ENCODE measurements around the gene SPG7.
A peak's percentile ranks its signal among the peaks of the same experiment; 100 is the strongest.

Gene SPG7

GRCh38 chr16:89571636-89572035 lies 63.4 kb downstream of the SPG7 start:
- no peak for TF ChIP-seq CTCF (IDR thresholded peaks at IDR 0.05; ENCODE audit: poor library complexity, severe bottlenecking)
- Histone ChIP-seq H3K9me3 (ENCODE audit: severe bottlenecking) (no peaks in the 10 kb centered on the region), H3K4me1 (ENCODE audit: insufficient read depth, poor library complexity, severe bottlenecking) (no peaks in the 10 kb centered on the region), H3K36me3 (ENCODE audit: low read depth) (no peaks in the 10 kb centered on the region), H3K27me3 (ENCODE audit: insufficient read depth, poor library complexity, severe bottlenecking) (no peaks in the 10 kb centered on the region), H3K4me3 (ENCODE audit: severe bottlenecking) (no peak overlapping the region), H3K27ac (ENCODE audit: poor library complexity, severe bottlenecking) (no peak overlapping the region)
- ATAC-seq (ENCODE audit: low read depth) = no peak
- peak; percentile 68 for DNase-seq (ENCODE audit: low spot score)

GRCh38 chr16:89572073-89572484 lies 63.9 kb downstream of the SPG7 start:
- H3K4me3 ChIP-seq (ENCODE audit: severe bottlenecking) = no peak overlapping the region
- H3K9me3 ChIP-seq (ENCODE audit: severe bottlenecking) = no peaks in the 10 kb centered on the region
- no peak for DNase-seq (ENCODE audit: low spot score)
- no peaks in the 10 kb centered on the region for H3K27me3 ChIP-seq (ENCODE audit: insufficient read depth, poor library complexity, severe bottlenecking)
- no peaks in the 10 kb centered on the region for H3K4me1 ChIP-seq (ENCODE audit: insufficient read depth, poor library complexity, severe bottlenecking)
- no peaks in the 10 kb centered on the region for H3K36me3 ChIP-seq (ENCODE audit: low read depth)
- no peak overlapping the region for H3K27ac ChIP-seq (ENCODE audit: poor library complexity, severe bottlenecking)
- TF ChIP-seq CTCF (IDR thresholded peaks at IDR 0.05; ENCODE audit: poor library complexity, severe bottlenecking) = no peak
- ATAC-seq (ENCODE audit: low read depth) = no peak

- Histone ChIP-seq H3K4me1 (ENCODE audit: insufficient read depth, poor library complexity, severe bottlenecking) (no peaks in the 10 kb centered on the region), H3K9me3 (ENCODE audit: severe bottlenecking) (no peaks in the 10 kb centered on the region), H3K27me3 (ENCODE audit: insufficient read depth, poor library complexity, severe bottlenecking) (no peaks in the 10 kb centered on the region), H3K4me3 (ENCODE audit: severe bottlenecking) (no peak overlapping the region), H3K36me3 (ENCODE audit: low read depth) (peaks cover 5% of the 10 kb centered on the region), H3K27ac (ENCODE audit: poor library complexity, severe bottlenecking) (no peak overlapping the region)
- TF ChIP-seq CTCF (IDR thresholded peaks at IDR 0.05; ENCODE audit: poor library complexity, severe bottlenecking) = no peak
- ATAC-seq (ENCODE audit: low read depth) (no peak), DNase-seq (ENCODE audit: low spot score) (no peak)
Measured at GRCh38 chr16:89572485-89573205, 64.4 kb downstream of the SPG7 start.

GRCh38 chr16:89573826-89574680 lies 65.8 kb downstream of the SPG7 start:
- no peak for TF ChIP-seq CTCF (IDR thresholded peaks at IDR 0.05; ENCODE audit: poor library complexity, severe bottlenecking)
- DNase-seq (ENCODE audit: low spot score) = peak; percentile 66
- Histone ChIP-seq H3K4me3 (ENCODE audit: severe bottlenecking) (no peak overlapping the region), H3K27ac (ENCODE audit: poor library complexity, severe bottlenecking) (no peak overlapping the region), H3K27me3 (ENCODE audit: insufficient read depth, poor library complexity, severe bottlenecking) (no peaks in the 10 kb centered on the region), H3K9me3 (ENCODE audit: severe bottlenecking) (no peaks in the 10 kb centered on the region), H3K36me3 (ENCODE audit: low read depth) (peaks cover 10% of the 10 kb centered on the region), H3K4me1 (ENCODE audit: insufficient read depth, poor library complexity, severe bottlenecking) (no peaks in the 10 kb centered on the region)
- no peak; the same call in 2 of the 3 replicates for ATAC-seq (ENCODE audit: low read depth)

Measured in RWPE2 (cell line).